GM19238 (cell line): ENCODE measurements around the gene FGFR2.

Experiments
- DNase-seq: peaks from one replicate; pipeline ENCODE4 v3.0.0; 2011; ENCODE audit warnings: low spot score; ENCODE audit not compliant: insufficient read length

FGFR2 gene

GRCh38 chr10:121610798-121611323 lies 12.6 kb upstream of the FGFR2 start:
- no peak for DNase-seq

- DNase-seq: no peak
Observed at GRCh38 chr10:121609426-121610380, 11.5 kb upstream of the FGFR2 start.

- DNase-seq: peak; percentile 59
Observed at GRCh38 chr10:121608469-121609190, 10.4 kb upstream of the FGFR2 start.

- no peak for DNase-seq
Observed at GRCh38 chr10:121607310-121608055, 9.2 kb upstream of the FGFR2 start.

GRCh38 chr10:121605708-121606107 lies 7.5 kb upstream of the FGFR2 start:
- no peak for DNase-seq

GRCh38 chr10:121601458-121601857 lies 3.2 kb upstream of the FGFR2 start:
- DNase-seq: no peak

GRCh38 chr10:121600611-121601010 lies 2.4 kb upstream of the FGFR2 start:
- no peak for DNase-seq

- DNase-seq: no peak
Observed at GRCh38 chr10:121599947-121600346, 1.7 kb upstream of the FGFR2 start.

- DNase-seq: no peak
Observed at GRCh38 chr10:121597504-121598262, 561 bp downstream of the FGFR2 start.

GRCh38 chr10:121596689-121597503 lies 1.3 kb downstream of the FGFR2 start:
- no peak for DNase-seq

- no peak for DNase-seq
Observed at GRCh38 chr10:121595806-121596688, 2.2 kb downstream of the FGFR2 start.

- no peak for DNase-seq
Observed at GRCh38 chr10:121595351-121595805, 2.9 kb downstream of the FGFR2 start.

- no peak for DNase-seq
Observed at GRCh38 chr10:121594623-121595350, 3.5 kb downstream of the FGFR2 start.

GRCh38 chr10:121594076-121594475 lies 4.2 kb downstream of the FGFR2 start:
- DNase-seq: no peak

- DNase-seq: no peak
Observed at GRCh38 chr10:121593281-121594075, 4.8 kb downstream of the FGFR2 start.

- DNase-seq: no peak
Observed at GRCh38 chr10:121592155-121592890, 5.9 kb downstream of the FGFR2 start.

- no peak for DNase-seq
Observed at GRCh38 chr10:121591186-121591585, 7.1 kb downstream of the FGFR2 start.
